Right lobe of liver (tissue), 4 donors: ENCODE measurements around the gene CNPPD1.

Source experiments
- CTCF ChIP-seq, 4 donors: fragments of 200-600 bp in 3 of 4; fragments of 450-650 bp in 1 of 4; IDR thresholded peaks; one replicate each; pipeline versions ENCODE4 v1.5.1 to v1.8.0; 2016 to 2022; ENCODE audit warnings: antibody characterized with exemption in 4 of 4, mild to moderate bottlenecking in 2 of 4
- POLR2A ChIP-seq: fragments of 450-650 bp; IDR thresholded peaks from one replicate; pipeline ENCODE4 v1.6.1; 2017; ENCODE audit warnings: antibody characterized with exemption, mild to moderate bottlenecking
- donor health status: DM: no; HTN: no; CAD: no.
- donor health status: DM: no; HTN: no; CAD: no.
- donor health status: DM: no; HTN: yes; CAD: no.

DNA sequence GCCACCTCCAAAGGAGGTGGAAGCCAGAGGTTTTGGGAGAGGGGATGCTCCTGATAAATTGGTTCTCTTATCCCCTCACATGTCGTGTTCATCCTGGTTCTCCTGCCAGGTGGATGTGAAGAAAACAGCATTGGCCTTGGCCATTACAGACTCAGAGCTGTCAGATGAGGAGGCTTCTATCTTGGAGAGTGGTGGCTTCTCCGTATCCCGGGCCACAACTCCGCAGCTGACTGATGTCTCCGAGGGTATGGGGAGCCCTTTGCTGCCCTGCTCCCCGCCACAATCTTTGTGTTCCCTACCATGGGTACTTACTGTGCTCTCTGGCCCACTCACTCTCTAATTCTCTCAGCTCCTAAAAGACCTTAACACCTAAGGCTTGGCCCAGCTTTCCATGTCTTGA is 4.8 kb upstream of the CNPPD1 start:
- no peak for TF ChIP-seq CTCF (IDR thresholded peaks at IDR 0.05)
- TF ChIP-seq POLR2A = no peak
